MCF 10A (cell line): Measurements from ENCODE around the gene RGS10. TPM values are rescaled to one million over a fixed set of nuclear protein-coding genes. Genes with fewer than 3 reads are reported as not detected.
A peak's percentile ranks its signal among the peaks of the same experiment; 100 is the strongest.

Experiments used
- BruUV-seq: library from RNA; stranded (reverse); fragments of 400-500 nt; replicated peaks from 2 replicates; lab custom pipeline; 2021; lab: Mats Ljungman, UMichigan
- CTCF ChIA-PET: fragments of 300-600 bp; sonication (Branson Sonifier 250); formaldehyde crosslinking; extraction: SDS; loops from one replicate; lab custom pipeline; 2021; ENCODE audit warnings: antibody characterized with exemption, inconsistent platforms; lab: Yijun Ruan, JAX
- POLR2A ChIA-PET: fragments of 300-600, 350-650 bp; sonication (Branson Sonifier 250); formaldehyde crosslinking; extraction: SDS; loops from one replicate; lab custom pipeline; 2020; ENCODE audit warnings: antibody characterized with exemption, inconsistent platforms; lab: Yijun Ruan, JAX
- DNase-seq: peaks from one replicate; pipeline ENCODE4 v3.0.0-alpha.2; 2018; ENCODE audit not compliant: unreplicated experiment
- H3K27ac Mint-ChIP-seq: one replicate; pipeline ENCODE4 v1.8.0; 2022; ENCODE audit warnings: mild to moderate bottlenecking, low read depth, mixed read lengths; ENCODE audit not compliant: unreplicated experiment
- H3K27me3 Mint-ChIP-seq: one replicate; pipeline ENCODE4 v1.8.0; 2022; ENCODE audit warnings: mixed read lengths; ENCODE audit not compliant: insufficient read depth, unreplicated experiment
- H3K36me3 Mint-ChIP-seq: one replicate; pipeline ENCODE4 v1.8.0; 2022; ENCODE audit warnings: mild to moderate bottlenecking, moderate library complexity, mixed read lengths; ENCODE audit not compliant: insufficient read depth, unreplicated experiment
- H3K4me1 Mint-ChIP-seq: one replicate; pipeline ENCODE4 v1.8.0; 2022; ENCODE audit warnings: mixed read lengths; ENCODE audit not compliant: insufficient read depth, unreplicated experiment
- H3K4me3 Mint-ChIP-seq: one replicate; pipeline ENCODE4 v1.8.0; 2022; ENCODE audit warnings: mild to moderate bottlenecking, moderate library complexity, mixed read lengths; ENCODE audit not compliant: unreplicated experiment
- H3K9me3 Mint-ChIP-seq: one replicate; pipeline ENCODE4 v1.8.0; 2022; ENCODE audit warnings: mixed read lengths; ENCODE audit not compliant: unreplicated experiment
- CTCF ChIP-seq: fragments of 200-600 bp; IDR thresholded peaks from one replicate; pipeline ENCODE4 v1.8.0; 2022; ENCODE audit warnings: antibody characterized with exemption, mild to moderate bottlenecking; ENCODE audit not compliant: unreplicated experiment
- intact Hi-C: fragments of 100-400 bp; cut with micrococcal nuclease; formaldehyde crosslinking; loops from 2 replicates; pipeline ENCODE4 v1.14.1; 2022
- total RNA-seq: library from RNA; stranded (reverse); gene quantifications from 2 replicates; pipeline ENCODE4 v1.2.3, GENCODE V29; 2022

The RGS10 gene
- total RNA-seq, 1 experiment from 2014 or later, result 26.0 TPM

- DNase-seq, result no peak
- no peak for TF ChIP-seq CTCF
- peaks cover 14% of the 10 kb centered on the region for H3K36me3 Mint-ChIP-seq
- no peaks in the 10 kb centered on the region for H3K9me3 Mint-ChIP-seq
- ChIA-PET CTCF (interaction anchor here (0.6 to 0.9 kb wide), 2 partner anchors 23 to 61 kb away, joined by 3 to 4 read pairs; no protein-coding TSS in a partner anchor), POLR2A (no interaction called here)
- H3K4me1 Mint-ChIP-seq, result peaks cover 17% of the 10 kb centered on the region
- H3K27me3 Mint-ChIP-seq, result no peaks in the 10 kb centered on the region
- H3K27ac Mint-ChIP-seq, result no peak overlapping the region
- intact Hi-C loops, result no loop called here
- no TSS peak for BruUV-seq
- H3K4me3 Mint-ChIP-seq, result no peak overlapping the region
Measured at GRCh38 chr10:119520283-119520682, 22.2 kb downstream of the RGS10 start.

GRCh38 chr10:119518936-119519335, 23.6 kb downstream of the RGS10 start:
- H3K9me3 Mint-ChIP-seq, result no peaks in the 10 kb centered on the region
- ChIA-PET CTCF (interaction anchor here (0.8 kb wide), 1 partner anchor 315 kb away, joined by 4 read pairs; no protein-coding TSS in a partner anchor), POLR2A (no interaction called here)
- DNase-seq, result no peak
- no peak for TF ChIP-seq CTCF
- no TSS peak for BruUV-seq
- no peak overlapping the region for H3K4me3 Mint-ChIP-seq
- no peaks in the 10 kb centered on the region for H3K27me3 Mint-ChIP-seq
- peaks cover 3% of the 10 kb centered on the region for H3K36me3 Mint-ChIP-seq
- peaks cover 14% of the 10 kb centered on the region for H3K4me1 Mint-ChIP-seq
- intact Hi-C loops, result no loop called here
- H3K27ac Mint-ChIP-seq, result no peak overlapping the region

- intact Hi-C loops, result no loop called here
- H3K9me3 Mint-ChIP-seq, result no peaks in the 10 kb centered on the region
- ChIA-PET CTCF (interaction anchor here (0.7 kb wide), 1 partner anchor 19 kb away, joined by 3 read pairs; no protein-coding TSS in a partner anchor), POLR2A (no interaction called here)
- H3K4me3 Mint-ChIP-seq, result no peak overlapping the region
- no peak for DNase-seq
- no TSS peak for BruUV-seq
- no peak for TF ChIP-seq CTCF
- H3K27ac Mint-ChIP-seq, result no peak overlapping the region
- peaks cover 4% of the 10 kb centered on the region for H3K36me3 Mint-ChIP-seq
- H3K27me3 Mint-ChIP-seq, result no peaks in the 10 kb centered on the region
- peaks cover 11% of the 10 kb centered on the region for H3K4me1 Mint-ChIP-seq
Measured at GRCh38 chr10:119518176-119518575, 24.3 kb downstream of the RGS10 start.

- Mint-ChIP-seq H3K36me3 (peaks cover 4% of the 10 kb centered on the region), H3K27ac (peak overlapping the region; percentile 63), H3K4me3 (no peak overlapping the region), H3K4me1 (peaks cover 11% of the 10 kb centered on the region), H3K27me3 (no peaks in the 10 kb centered on the region), H3K9me3 (no peaks in the 10 kb centered on the region)
- intact Hi-C loops, result no loop called here
- no peak for DNase-seq
- CTCF ChIA-PET, result interaction anchor here (0.7 to 1.1 kb wide), 2 partner anchors 8 to 20 kb away, joined by 3 read pairs; no protein-coding TSS in a partner anchor
- no peak for TF ChIP-seq CTCF
- POLR2A ChIA-PET, result no interaction called here
- BruUV-seq, result no TSS peak
Measured at GRCh38 chr10:119517235-119518141, 25.0 kb downstream of the RGS10 start.
